ENCODE results near the gene PRRX2. TPM values are rescaled to one million over a fixed set of nuclear protein-coding genes. Genes with fewer than 3 reads are reported as not detected.

The PRRX2 gene
- total RNA-seq, 6 donors from 2014 or later: 0.61 to 5.8 (median 1.3) TPM; not detected in 3

GRCh38 chr9:129720865-129721545 lies 55.6 kb downstream of the PRRX2 start:
- no peaks in the 10 kb centered on the region for H3K4me1 ChIP-seq
- no peaks in the 10 kb centered on the region for H3K9me3 ChIP-seq
- WGBS, 2 donors: 77 to 79% methylated on average over 23 to 25 of the region's 25 CpGs
- H3K36me3 ChIP-seq: no peaks in the 10 kb centered on the region
- H3K27ac ChIP-seq: no peak overlapping the region
- ATAC-seq (ENCODE audit: low FRiP score in 2 of 2): no peak
- no peaks in the 10 kb centered on the region for H3K27me3 ChIP-seq
- no peak overlapping the region for H3K4me3 ChIP-seq
- no peak for DNase-seq
- TF ChIP-seq CTCF (IDR thresholded peaks at IDR 0.05): no peak
- no peak for TF ChIP-seq EP300 (IDR thresholded peaks at IDR 0.05)
- TF ChIP-seq POLR2AphosphoS5 (IDR thresholded peaks at IDR 0.05): no peak
- TF ChIP-seq POLR2A (IDR thresholded peaks at IDR 0.05): no peak

GRCh38 chr9:129722913-129723312 lies 57.5 kb downstream of the PRRX2 start:
- Histone ChIP-seq H3K4me3 (no peak overlapping the region), H3K27ac (no peak overlapping the region), H3K9me3 (no peaks in the 10 kb centered on the region), H3K27me3 (no peaks in the 10 kb centered on the region), H3K4me1 (peaks cover 0 to 8% (median 6%) of the 10 kb centered on the region in 4 donors), H3K36me3 (no peaks in the 10 kb centered on the region)
- 87 to 96% methylated on average over 3 to 5 of the region's 5 CpGs for WGBS, 2 donors
- DNase-seq (no peak), ATAC-seq (ENCODE audit: low FRiP score in 2 of 2) (no peak)
- TF ChIP-seq EP300 (IDR thresholded peaks at IDR 0.05) (no peak), POLR2AphosphoS5 (IDR thresholded peaks at IDR 0.05) (no peak), POLR2A (IDR thresholded peaks at IDR 0.05) (no peak), CTCF (IDR thresholded peaks at IDR 0.05) (no peak)

- H3K9me3 ChIP-seq: no peaks in the 10 kb centered on the region
- ATAC-seq (ENCODE audit: low FRiP score in 2 of 2): no peak
- DNase-seq: no peak
- no peak overlapping the region for H3K4me3 ChIP-seq
- TF ChIP-seq POLR2A (IDR thresholded peaks at IDR 0.05) (no peak), CTCF (IDR thresholded peaks at IDR 0.05) (no peak), EP300 (IDR thresholded peaks at IDR 0.05) (no peak), POLR2AphosphoS5 (IDR thresholded peaks at IDR 0.05) (no peak)
- WGBS, 2 donors: 84% methylated on average over 16 of the region's 16 CpGs
- H3K27me3 ChIP-seq: no peaks in the 10 kb centered on the region
- H3K27ac ChIP-seq: no peak overlapping the region
- no peaks in the 10 kb centered on the region for H3K36me3 ChIP-seq
- H3K4me1 ChIP-seq: peaks cover 0 to 8% (median 6%) of the 10 kb centered on the region in 4 donors
Observed at GRCh38 chr9:129724456-129725190, 59.2 kb downstream of the PRRX2 start.

- H3K4me1 ChIP-seq: peaks cover 0 to 8% (median 6%) of the 10 kb centered on the region in 4 donors
- ATAC-seq (ENCODE audit: low FRiP score in 2 of 2): no peak
- H3K27ac ChIP-seq: no peak overlapping the region
Observed at GRCh38 chr9:129725795-129726251, 60.4 kb downstream of the PRRX2 start.

More at GRCh38 chr9:129725795-129726251, 60.4 kb downstream of the PRRX2 start:
- Histone ChIP-seq H3K36me3 (no peaks in the 10 kb centered on the region), H3K4me3 (no peak overlapping the region), H3K9me3 (no peaks in the 10 kb centered on the region), H3K27me3 (no peaks in the 10 kb centered on the region)
- no peak for DNase-seq
- TF ChIP-seq POLR2A (IDR thresholded peaks at IDR 0.05): no peak
- no peak for TF ChIP-seq POLR2AphosphoS5 (IDR thresholded peaks at IDR 0.05)
- TF ChIP-seq EP300 (IDR thresholded peaks at IDR 0.05): no peak
- 30 to 38% methylated on average over 9 to 10 of the region's 10 CpGs for WGBS, 2 donors

All from upper lobe of left lung (tissue), 6 donors.